SH-SY5Y (cell line): ENCODE measurements around the gene KIAA1958.

ENCODE experiments used
- GATA2 ChIP-seq: IDR thresholded peaks from 2 replicates; pipeline ENCODE4 v1.6.1; 2011; ENCODE audit warnings: mild to moderate bottlenecking, low read depth, low read length
- GATA3 ChIP-seq: IDR thresholded peaks from 2 replicates; pipeline ENCODE4 v1.6.1; 2011; ENCODE audit warnings: low read depth, mild to moderate bottlenecking, low read length, moderate library complexity

GRCh38 chr9:112648624-112649023 lies 162.0 kb downstream of the KIAA1958 start:
- TF ChIP-seq GATA2, result no peak
- no peak for TF ChIP-seq GATA3
